SK-MEL-5 (cell line): Measurements from ENCODE around the gene SPTLC1. TPM values are rescaled to one million over a fixed set of nuclear protein-coding genes. Genes with fewer than 3 reads are reported as not detected.
"Not testable (repeated sequence)": the region's sequence is repeated elsewhere in the genome, so short reads cannot be mapped to it uniquely, and the experiment has no call there.

ENCODE experiments used
- DNase-seq: peaks from one replicate; pipeline ENCODE4 v3.0.0-alpha.2; 2016; ENCODE audit warnings: low read depth, low spot score
- in situ Hi-C: cut with HindIII; loops from 2 replicates; pipeline ENCODE4 v1.10.0; 2016; ENCODE audit warnings: low sequenced_read_pairs, high pct_unique_total_duplicates, low pct_unique_long_range_greater_than_20kb
- total RNA-seq: library from RNA; depleted of rRNA; stranded (reverse); fragments of >200 nt; shearing (Covaris generic); gene quantifications from 2 replicates; pipeline ENCODE4 v1.2.3, GENCODE V29; 2014

The SPTLC1 gene
- total RNA-seq, 1 experiment from 2014 or later = 112 TPM

DNA sequence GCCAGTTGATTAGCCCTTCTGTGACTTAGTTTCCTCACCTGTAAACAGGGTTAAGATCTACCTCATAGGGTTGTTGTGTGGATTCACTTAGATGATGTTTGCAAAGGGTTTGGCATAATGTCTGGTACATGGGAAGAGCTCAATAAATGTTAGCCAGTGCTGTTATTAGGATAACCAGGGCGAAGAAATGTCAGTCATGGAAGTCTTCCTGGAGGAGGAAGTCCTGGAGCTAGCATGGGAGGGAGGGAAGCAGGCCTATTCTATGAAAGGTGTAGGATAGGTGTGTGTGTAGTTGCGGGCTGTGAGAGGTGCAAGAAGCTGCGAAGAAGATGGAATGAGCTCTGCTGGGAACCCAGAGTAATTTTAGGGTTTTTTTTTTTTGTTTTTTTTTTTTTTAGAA lies 30.6 kb upstream of the SPTLC1 start:
- DNase-seq, in situ Hi-C loops: not testable (repeated sequence)

DNA sequence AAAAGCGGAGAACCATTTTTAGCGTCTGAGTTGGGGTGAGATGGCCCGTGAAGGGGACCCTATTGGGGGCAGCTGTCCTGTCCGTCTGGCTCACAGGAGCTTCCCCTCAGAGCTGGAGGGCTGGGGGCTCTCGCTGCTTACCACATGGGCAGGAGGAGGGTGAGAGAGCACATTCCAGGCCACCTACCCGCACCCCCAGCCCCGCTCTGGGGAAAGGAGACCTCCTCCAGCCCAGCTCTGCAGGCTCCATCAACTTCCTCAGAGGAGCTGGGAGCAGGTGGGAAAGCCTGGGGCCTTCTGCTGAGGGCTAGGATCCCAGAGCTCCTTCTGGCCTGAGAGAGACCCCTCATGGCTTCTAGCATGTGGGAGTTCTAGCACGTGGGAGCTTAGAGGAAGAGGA lies 27.1 kb upstream of the SPTLC1 start:
- DNase-seq = no peak
- in situ Hi-C loops = no loop called here

DNA sequence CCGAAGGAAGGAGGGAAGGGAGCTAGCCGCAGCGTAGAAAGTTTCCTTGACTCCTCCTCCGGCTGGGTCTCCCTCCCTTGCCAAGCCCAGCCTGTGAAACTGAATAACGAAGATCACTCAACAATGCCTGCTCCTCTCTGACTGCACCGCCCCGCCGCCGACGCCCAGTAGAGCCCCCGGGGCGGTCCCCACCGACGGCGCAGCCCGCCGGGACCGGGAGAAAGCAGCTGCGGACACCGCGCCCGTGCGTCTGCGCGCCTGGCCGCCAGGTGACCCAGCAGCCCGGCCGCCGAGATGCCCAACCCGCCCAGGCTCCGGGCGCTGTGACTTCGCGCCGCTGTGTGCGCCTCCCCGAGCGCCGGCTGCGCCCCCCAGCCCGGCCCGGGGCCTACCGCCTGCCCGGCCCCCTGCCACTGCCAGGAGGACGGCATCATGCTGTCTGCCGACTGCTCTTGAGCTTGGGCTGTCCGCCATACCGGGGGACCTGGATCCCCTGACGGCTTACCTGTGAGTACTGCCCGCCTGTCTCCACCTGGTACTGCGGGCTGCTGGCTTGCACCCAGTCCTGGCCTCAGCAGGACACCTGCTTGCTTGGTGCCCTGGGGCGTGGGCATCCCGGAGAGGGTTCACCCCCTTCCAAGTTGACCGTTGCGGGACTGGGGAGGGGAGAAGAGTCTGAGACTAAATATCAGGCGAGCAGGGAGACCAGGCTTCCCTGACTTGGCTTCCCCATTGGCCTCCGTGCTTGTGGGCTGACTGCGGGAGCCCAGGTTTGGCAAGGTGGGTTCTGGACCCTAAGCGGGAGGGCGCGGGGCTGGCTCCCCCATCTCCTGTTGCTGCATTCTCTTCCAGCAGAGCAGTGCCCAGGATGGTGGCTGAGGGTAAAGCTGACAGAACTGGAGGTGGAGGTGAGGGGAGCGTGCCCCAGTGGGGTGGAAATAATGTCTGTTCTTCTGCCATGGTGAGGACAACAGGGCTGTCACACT lies 26.2 kb upstream of the SPTLC1 start:
- DNase-seq = no peak
- in situ Hi-C loops = no loop called here

DNA sequence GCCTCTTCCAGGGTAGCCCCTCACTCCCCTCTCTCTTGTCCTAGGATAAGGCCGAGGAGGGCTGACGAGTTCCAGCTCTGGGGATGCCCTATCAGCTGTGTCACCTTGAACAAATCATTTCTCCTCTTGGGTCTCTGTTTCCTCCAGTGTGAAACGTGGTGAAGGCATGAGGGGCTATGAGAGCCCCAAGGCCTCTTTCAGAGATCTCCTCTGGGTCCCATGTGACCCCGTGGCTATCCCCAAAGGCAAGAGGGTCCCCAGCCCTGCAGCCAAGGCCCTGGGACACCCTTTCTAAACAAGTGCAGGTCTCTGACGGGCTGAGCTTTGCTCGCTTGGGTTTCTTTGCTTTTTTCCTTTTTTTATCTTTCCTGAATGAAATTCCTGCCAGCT lies 25.5 kb upstream of the SPTLC1 start:
- no peak for DNase-seq
- in situ Hi-C loops = no loop called here

DNA sequence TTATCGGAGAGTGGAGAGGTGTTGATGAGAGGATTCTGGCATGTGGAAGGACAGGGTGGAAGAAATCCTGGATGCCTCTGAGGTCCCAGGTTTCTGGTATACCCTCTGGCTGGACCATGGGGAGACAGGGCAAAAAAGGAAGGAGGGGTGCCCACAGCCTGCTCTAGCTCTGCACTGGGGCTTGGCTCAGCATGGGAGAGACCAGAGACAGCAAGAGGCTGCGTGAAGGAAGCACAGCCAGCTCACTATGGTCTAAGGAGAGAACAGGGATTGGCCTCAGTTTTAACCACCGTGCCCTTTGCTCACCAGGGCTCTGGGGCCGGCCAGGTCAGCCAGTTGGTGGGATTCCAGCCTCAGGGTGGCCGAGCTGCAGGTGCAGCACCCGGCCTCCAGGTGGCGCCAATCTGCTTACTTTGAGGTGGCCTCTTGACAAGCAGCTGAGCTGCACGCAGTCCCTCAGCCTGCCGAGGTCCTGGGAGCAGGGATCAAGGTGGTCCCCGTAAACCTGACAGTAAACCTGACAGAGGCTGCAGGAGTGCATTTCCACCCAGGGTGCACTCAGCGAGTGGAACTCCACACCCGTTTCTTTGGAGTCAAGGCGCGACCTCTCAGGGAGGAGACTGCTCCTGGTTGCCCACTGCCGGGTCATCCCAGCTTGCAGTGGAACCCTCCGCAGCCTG lies 25.0 kb upstream of the SPTLC1 start:
- in situ Hi-C loops = no loop called here
- peak; percentile 67 for DNase-seq

DNA sequence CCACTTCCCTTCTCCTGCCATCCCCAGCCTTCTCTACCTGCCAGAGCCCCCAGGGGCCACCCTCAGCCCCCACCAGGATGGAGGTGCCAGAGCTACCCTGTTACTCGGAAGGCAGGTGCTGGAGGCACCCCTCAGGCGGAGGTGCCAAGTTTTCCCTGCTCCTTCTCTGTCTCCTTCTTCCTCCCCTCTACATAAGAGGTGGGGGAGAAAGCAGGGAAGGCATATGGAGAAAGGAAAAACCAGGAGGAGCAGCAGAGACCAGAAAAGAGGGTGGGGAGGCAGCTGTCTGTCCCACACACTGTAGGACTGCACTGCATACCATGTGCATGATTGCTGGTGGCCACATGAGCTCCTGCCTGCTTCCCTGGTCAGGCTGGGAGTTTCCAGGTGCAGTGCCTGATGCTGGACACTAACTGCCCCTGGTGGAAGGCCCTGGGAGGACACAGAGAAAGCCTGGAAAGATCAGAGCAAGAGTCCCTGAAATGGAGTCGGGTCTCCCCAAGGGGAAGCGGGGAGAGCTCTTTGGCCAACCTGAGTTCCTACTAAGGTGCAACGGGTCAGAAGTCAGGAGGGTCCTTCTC lies 23.8 kb upstream of the SPTLC1 start:
- in situ Hi-C loops = not testable (repeated sequence)
- DNase-seq = peak; percentile 50

DNA sequence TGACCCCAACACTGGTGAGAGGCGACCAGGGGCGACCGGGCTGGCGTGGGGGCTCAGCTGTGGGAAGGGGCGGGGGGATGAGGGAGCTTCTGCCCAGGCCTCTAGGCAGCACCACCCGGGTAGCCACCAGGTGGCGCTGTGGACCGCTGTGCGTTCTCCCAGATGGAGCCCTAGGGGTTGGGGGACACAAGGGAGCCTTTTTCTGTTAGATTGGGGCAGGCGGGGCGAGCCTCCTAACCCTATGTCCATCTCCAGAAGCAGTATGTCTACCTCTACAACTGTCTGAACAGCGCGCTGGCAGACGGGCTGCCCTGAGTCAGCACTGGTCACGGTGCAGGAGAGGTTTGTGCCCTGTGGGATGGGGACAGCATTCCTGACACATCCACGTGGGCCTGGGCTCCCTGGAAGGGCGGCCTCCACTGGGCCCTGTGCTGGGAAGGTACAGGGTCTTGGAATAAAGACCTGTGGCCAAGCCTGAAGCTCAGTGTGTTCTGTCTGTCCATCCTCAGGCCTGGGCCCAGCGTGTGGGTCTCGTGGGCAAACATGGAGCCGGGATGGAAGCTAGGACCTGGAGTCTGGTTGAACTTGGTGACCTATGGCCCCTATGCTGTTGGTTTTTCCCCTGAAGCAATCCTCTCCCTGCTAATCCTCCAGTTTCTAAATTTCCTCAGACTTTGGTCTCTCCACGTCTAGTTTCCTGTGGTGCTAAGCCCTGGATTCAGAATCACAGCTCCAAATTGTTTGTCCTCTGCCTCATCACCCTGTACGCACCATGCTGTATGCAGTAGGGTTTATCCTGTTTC lies 23.1 kb upstream of the SPTLC1 start:
- DNase-seq = peak; percentile 68
- in situ Hi-C loops = no loop called here

DNA sequence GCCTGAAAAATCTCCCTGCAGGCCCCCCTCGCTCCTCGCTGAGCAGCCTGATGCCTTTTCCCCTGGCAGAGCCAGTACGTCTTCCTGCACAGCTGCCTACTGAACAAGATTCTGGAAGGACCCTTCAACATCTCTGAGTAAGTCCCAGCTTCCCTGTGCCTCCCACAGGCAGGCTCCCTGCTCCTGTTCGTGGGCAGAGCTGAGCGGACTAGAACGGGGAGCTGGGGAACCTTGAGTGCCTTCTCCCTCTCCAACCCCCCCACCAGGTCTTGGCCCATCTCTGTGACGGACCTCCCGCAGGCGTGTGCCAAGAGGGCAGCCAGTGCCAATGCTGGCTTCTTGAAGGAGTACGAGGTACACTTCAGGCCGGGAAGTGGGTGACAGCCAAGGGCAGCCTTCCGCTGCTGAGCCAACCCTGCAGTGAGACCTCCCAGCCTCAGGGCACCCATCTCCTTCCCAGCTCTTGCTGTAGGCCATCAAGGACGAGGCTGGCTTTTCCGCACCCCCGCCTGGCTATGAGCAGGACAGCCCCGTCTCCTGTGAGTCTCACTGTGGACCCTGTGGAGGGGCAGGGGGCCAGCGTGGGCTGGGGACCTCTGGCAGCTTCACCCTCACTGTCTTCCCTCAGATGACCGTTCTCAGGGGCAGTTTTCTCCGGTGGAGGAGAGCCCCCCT lies 21.1 kb upstream of the SPTLC1 start:
- DNase-seq = no peak
- in situ Hi-C loops = no loop called here

DNA sequence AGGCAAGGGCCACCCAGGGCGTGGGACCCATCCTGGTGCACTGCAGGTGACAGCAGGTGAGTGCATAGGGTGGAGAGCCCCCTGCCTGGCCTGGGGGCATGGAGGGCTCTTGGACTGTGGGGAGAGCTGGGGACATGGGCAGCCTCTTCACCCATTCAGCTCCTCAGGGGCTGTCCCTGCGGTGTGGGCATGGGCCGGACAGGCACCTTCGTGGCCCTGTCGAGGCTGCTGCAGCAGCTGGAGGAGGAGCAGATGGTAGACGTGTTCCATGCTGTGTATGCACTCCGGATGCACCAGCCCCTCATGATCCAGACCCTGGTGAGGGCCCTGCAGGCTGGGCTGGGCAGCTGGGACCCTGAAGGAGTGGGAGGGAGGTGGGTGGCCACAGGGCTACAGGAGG lies 20.4 kb upstream of the SPTLC1 start:
- in situ Hi-C loops = no loop called here

DNA sequence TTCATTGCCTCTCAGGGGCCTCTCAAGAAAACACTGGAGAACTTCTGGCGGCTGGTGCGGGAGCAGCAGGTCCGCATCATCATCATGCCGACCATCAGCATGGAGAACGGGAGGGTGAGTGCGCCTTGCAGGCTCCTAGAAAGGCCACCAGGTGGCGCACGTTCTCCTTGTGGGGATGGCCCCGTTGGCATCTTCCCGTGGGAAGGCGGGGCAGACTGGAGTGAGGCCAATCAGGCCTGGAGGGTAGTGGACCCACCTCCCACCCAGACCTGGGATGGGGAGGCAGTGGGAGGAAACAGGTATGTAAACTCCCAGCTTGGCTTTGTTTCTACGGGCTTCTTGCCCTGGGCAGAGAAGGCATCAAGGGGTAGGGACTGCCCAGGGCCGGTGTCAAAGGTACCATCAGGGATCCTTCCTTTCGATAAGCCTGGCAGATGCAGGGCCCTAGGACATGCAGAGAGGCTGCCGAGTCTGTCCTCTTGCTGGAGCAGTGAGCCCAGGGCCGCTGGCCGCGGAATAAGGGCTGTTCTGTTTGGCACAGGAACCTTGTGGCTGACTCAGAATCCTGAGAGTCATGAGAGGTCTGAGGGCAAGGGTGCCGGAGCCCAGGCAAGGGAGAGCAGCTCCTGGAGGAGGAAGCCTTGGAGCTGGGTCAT lies 18.9 kb upstream of the SPTLC1 start:
- in situ Hi-C loops = no loop called here
- peak; percentile 89 for DNase-seq

More for the DNA sequence above, 20.4 kb upstream of the SPTLC1 start:
- no peak for DNase-seq

DNA sequence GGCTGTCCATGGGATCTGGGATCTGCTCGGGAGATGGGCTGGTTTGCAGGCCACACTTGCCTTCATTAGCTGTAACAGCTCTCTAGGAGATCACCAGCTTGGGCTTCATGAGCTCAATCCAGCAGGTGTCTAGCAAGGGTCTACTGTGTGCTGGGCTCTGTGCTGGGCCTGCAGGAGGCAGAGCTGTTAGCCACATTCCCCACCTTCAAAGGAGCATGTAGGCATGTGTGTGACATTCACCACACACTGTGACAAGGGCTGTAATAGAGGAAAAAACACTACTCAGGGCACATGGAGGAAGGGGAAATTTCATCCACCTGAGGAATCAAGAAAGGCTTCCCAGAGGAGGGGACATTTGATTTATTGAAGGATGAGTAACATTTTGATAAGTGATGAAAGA lies 17.7 kb upstream of the SPTLC1 start:
- DNase-seq, in situ Hi-C loops: not testable (repeated sequence)

DNA sequence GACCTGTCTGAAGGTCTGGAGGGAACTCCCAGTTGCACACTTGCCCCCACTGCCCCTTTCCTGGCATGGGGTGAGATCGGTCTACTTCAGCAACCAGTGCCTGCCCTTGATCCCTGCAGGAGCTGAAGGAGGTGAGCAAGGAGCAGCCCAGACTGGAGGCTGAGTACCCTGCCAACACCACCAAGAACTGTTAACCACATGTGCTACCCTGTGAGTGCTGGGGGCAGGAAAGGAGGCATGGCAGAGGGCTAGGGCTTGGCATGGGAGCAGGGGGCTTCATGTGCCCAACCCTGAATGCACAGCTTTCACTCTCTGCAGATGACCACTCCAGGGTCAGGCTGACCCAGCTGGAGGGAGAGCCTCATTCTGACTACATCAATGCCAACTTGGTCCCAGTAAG lies 17.3 kb upstream of the SPTLC1 start:
- in situ Hi-C loops = no loop called here
- DNase-seq = no peak

DNA sequence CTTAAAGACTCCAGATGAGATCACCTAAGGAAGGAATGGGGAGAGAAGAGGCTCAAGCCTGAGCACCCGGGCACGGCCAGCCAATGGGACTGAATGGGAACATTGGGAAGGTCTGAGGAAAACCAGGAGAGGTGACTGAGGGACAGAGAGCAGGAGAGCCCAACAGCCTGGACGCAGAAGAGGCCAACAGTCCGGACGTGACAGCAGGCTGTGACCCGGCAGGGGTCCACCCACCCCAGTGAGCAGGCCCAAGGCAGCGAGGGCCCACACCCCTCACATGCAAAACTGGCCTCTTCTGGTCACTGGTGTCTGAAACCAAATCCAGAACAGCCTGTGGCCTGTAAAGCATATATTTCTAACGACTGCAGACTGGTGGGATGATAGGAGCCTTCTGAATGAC lies 7.6 kb upstream of the SPTLC1 start:
- DNase-seq = no peak
- in situ Hi-C loops = no loop called here

DNA sequence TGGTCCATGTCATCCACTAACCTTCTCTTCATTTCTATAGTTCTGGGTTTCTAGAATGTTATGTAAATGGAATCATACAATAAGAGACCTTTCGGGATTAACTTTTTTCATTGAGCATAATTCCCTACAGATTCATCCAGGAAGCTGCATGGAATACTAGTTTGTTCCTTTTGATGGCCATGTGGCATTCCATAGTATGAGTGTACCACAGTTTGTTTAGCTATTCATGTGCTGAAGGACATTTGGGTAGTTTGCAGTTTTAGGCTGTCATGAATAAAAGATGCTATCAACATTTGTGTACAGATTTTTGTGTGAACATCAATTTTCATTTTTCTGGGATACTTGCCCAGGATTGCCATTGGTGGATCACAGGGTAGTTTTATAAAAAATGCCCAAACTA lies 6.8 kb upstream of the SPTLC1 start:
- DNase-seq = no peak
- in situ Hi-C loops = no loop called here

DNA sequence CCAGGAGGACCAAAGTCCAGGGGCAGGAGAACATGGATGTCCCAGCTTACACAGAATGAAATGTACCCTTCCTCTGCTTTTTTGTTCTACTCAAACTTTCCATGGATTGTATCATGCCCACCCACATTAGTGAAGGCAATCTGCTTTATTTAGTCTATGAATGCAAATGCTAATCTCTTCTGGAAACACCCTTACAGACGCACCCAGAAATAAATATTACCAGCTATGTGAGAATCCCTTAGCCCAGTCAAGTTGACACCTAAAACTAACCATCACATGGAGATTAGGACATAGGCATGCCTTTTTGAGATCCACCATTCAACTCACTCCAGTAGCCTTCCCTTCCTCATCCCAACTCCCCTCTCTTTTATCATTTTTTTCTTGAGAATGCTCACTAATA lies 6.1 kb upstream of the SPTLC1 start:
- no peak for DNase-seq
- in situ Hi-C loops = no loop called here

DNA sequence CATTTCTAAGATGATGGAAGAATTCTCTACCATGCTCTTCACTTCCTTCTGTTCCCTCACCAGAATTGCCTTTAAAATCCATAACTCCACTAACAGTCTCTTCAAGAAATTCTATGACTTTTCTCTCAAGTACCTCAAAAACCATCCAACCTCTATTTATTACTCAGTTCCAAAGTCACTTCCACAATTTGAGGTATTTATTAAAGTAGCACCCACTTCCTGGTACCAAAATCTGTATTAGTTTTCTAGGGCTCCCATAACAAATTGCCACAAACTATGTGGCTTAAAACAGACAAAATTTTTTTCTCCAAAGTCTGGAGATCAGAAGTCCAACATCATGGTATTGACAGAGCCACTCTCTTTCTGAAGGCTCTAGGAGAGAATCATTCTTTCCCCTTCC lies 4.9 kb upstream of the SPTLC1 start:
- in situ Hi-C loops = no loop called here
- DNase-seq = no peak

DNA sequence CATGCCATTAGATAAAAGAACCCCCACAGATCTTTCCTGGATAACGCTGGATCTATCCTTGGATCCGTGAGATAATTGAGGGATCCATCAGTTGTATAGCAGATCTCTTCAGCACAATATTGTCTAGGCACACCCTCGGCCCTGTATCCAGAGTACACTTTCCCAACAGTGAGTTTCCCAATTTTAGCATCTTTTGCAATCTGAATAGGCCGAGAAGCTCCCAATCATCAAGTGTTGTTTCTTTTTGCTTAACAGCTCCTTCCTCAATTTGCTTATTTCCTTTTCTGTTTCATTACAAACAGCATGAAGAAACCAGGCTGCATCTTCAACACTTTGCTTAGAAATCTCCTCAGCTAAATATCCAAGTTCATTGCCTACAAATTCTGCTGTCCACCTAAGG lies 4.4 kb upstream of the SPTLC1 start:
- no peak for DNase-seq
- in situ Hi-C loops = no loop called here
